PC-9 (cell line): ENCODE data around the gene SLC38A10.

ENCODE experiments used
- EZH2 ChIP-seq: fragments of 200-600 bp; sonication (generic); IDR thresholded peaks from 2 replicates; pipeline ENCODE4 v1.8.0; 2017; ENCODE audit warnings: antibody characterized with exemption, low read depth
- TF ChIP-seq, protein P1 (sequence below): fragments of 200-600 bp; sonication (generic); conservative IDR thresholded peaks from 2 replicates; pipeline ENCODE4 v1.6.1; 2017; ENCODE audit warnings: mixed run types, antibody characterized with exemption, mild to moderate bottlenecking, moderate library complexity

DNA sequence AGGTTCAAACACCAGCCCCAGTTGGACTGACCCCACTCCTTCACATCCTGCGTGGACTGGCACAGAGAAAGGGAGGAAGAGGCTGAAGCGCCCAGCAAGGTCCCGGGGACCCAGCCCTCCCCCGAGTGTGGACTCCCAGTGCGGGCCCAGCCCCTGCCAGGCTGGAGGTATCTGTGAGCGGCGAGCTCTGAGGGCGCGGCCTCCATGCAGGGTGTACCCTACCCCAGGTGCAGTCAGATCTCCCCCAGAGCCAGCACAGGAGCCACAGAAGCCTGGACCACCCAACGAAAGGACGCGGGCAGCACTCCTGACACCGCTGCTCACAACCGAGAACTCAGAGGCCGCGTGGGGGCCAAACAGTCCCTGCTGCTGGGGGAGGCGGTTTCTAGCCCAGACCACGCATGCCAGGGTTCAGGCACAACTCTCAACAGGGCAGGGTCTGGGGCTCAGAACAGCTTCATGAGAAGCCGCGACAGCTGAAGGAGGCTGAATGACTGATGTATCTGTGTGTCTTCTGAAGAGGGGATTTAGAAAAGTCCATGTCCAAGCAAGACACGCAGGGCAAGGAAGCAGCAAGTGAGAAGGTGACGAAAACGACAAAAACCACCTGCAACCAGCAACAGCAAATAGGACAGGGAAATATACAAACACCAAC lies 8.5 kb downstream of the SLC38A10 start:
- TF ChIP-seq, protein P1, sequence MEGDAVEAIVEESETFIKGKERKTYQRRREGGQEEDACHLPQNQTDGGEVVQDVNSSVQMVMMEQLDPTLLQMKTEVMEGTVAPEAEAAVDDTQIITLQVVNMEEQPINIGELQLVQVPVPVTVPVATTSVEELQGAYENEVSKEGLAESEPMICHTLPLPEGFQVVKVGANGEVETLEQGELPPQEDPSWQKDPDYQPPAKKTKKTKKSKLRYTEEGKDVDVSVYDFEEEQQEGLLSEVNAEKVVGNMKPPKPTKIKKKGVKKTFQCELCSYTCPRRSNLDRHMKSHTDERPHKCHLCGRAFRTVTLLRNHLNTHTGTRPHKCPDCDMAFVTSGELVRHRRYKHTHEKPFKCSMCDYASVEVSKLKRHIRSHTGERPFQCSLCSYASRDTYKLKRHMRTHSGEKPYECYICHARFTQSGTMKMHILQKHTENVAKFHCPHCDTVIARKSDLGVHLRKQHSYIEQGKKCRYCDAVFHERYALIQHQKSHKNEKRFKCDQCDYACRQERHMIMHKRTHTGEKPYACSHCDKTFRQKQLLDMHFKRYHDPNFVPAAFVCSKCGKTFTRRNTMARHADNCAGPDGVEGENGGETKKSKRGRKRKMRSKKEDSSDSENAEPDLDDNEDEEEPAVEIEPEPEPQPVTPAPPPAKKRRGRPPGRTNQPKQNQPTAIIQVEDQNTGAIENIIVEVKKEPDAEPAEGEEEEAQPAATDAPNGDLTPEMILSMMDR, result no peak
- no peak for TF ChIP-seq EZH2
